ENCODE measurements around the gene ERCC6. TPM values are rescaled to one million over a fixed set of nuclear protein-coding genes. Genes with fewer than 3 reads are reported as not detected.
A peak's percentile ranks its signal among the peaks of the same experiment; 100 is the strongest.

Gene ERCC6
- total RNA-seq, 1 donor from 2014 or later, result 17.2 TPM

DNA sequence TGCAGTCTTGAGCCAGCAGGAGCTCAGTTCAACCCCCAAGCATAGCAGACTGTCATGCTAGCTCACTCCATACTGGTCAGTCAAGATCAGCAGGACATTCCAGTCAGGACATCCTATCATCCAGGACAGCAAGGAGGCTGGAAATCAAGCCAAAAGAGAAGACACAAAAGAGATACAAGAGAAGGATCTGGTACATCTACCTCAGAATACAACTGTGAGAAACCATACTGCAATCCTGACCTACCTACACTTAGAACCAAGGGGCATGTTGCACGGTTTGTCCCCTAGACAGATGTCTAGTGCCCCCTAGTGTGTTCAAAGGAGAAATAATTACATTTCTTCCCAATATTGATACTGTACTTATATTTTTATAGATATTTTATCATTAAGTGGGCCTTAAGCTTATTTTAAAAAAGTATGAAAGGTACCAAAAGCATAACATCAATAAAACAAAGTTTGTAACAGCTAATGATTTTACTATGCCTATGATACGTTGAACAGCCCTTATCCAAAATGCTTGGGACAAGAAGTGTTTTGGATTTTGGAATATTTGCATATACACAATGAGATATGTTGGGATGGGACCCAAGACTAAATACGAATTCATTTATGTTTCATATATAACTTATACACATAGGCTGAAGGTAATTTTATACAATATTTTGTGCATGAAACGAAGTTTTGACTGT is 26.7 kb downstream of the ERCC6 start:
- no peak for DNase-seq

- no peak for DNase-seq
These were observed 29.1 kb downstream of the ERCC6 start for GRCh38 chr10:49509771-49510303.

- DNase-seq, result no peak
These were observed 30.3 kb downstream of the ERCC6 start for GRCh38 chr10:49508654-49509053.

DNA sequence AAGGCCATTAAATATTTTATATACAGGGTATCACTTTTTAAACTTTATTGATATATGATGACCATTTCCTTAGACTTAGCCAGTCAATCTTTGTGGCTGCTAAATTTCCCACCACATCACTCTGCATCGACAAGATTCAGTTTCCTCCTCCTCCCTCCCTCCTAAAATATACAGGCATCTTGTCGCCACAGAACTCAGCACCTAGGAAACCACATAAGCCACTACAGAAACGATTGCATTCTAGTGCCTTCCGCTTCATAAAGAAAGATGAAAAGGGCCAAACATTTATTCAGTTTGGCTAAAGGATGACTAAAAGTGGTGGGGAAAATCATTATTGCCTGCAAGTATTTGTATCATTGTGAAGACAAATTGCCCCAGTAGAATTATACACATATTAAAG is 30.7 kb downstream of the ERCC6 start:
- no peak for DNase-seq

DNA sequence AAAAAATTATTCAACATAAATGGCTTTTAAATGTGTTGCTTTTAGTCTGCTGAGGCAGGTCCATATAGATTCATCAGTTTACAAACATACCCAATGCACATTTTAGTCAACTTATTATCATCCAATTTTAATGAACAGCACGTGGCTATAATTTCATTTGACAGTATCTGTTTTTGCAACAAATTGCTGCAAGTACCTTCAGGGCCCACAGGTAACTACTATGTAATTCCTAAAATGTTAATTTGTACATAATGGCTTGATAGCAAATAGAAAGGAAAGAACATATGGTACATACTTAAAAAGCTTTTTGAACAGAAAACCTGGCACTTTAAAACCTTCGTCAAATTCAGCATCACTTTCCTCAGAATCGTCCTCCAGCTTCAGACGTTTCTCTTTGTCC is 33.3 kb downstream of the ERCC6 start:
- no peak for DNase-seq

- DNase-seq, result no peak
These were observed 33.8 kb downstream of the ERCC6 start for GRCh38 chr10:49505076-49505475.

DNA sequence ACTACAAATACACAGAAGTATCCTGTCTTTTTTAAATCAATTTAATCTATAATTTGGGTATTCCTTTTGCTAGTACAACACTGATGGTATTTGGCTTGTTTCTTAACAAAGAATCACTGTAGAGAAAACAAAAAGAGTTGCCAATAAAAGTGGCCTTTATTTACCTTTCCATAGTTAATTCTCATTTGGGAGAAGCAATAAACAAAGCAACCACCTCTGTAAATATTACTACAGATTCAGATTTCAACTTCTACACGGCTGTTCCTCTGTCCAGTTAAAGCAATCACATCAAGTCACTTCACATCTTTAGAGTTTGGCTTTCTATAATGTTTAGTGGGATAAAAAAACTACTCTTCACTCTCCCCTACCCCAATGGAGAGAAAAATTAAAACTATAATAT is 34.4 kb downstream of the ERCC6 start:
- DNase-seq, result no peak

GRCh38 chr10:49502358-49502757 is 36.6 kb downstream of the ERCC6 start:
- peak; percentile 4 for DNase-seq

GRCh38 chr10:49500412-49500811 is 38.5 kb downstream of the ERCC6 start:
- no peak for DNase-seq

DNA sequence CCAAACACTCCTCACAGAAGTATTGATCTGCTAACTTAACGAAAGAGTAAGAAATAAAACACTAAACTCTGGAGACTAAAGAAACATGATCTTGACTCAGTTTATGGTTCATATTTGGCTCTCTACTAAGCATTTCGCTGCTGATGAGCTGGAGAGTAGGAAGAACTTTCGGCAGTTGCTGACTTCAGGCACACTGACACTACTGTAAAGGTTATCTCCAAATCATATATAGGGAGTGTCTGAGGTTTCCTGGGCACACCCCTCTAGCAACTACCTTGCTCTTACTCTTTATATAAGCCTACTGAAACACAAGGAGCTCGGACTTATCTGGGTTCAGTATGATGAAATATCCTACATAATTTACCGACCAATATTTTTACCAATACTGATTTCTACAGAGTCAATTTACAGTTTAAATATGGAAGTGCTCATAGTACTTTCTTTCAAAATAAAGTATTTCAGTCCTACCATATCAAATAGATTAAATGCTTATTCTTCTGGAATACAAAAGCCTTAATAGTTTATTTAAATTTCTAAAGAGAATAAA is 39.5 kb downstream of the ERCC6 start:
- no peak for DNase-seq

DNA sequence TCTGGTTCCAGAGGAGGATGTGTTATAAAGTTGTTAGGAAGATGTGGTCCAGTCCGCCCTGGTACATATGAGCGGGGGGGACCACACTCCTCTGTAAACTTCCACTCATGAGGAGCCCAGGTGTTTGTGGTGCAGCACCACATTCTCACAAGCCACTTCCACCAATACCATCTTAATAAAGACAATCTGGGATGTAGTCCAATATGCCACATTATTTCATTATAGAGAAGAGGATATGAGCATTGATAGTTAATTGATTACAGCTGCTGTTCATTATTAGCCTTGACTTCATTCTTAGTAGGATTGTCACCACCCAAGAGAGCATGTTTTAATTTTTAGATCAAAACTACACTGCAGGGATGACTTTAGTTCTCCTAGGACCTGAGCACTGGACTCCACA is 40.5 kb downstream of the ERCC6 start:
- no peak for DNase-seq

DNA sequence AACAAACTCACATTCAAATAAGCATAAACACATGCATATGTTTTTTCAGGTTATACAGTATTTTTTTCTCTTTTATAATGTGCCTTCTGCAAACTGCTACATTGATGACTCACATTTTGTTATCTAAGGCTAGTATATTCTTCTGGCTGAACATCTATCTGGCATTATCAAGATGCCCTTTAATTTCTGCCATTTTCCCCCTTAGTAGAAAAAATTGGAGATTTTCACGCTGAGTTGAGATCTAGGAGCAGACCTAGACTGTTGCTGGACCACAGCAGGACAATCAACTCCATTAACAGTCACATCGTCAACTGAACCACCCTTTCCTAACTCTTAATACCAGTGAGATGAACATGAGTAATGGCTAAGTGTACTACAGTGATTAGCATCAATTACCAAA is 41.6 kb downstream of the ERCC6 start:
- DNase-seq, result no peak

DNA sequence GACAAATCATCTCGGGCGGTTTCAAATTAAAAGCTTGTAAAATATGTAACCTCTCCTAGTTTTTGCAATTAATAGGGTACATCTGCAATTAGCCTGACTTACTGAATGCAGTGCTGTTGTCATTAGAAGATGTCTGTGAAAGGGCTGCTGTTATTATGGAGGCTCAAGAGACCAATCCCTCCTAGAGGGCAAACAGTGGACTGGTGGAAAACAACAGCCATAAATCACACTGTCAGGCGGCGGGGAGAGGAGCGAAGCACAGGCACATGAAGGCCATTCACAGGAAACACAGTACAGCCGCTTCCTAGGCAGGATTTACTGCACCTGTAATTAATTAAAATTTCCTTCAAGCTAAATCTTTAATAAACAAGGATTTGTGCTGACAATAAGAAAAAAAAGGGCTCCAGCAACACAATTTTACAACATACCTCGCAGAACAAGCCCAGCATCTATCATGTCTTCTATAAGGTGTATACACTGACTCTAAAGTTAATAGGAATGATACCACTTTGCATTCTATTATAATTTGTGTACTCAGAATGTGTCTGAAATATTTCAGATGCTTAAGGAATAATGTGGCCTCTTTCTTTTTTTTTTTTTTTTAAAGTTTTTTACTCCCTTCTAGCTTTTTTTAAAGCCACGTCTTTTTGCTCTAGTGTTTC is 50.7 kb downstream of the ERCC6 start:
- no peak for DNase-seq

DNA sequence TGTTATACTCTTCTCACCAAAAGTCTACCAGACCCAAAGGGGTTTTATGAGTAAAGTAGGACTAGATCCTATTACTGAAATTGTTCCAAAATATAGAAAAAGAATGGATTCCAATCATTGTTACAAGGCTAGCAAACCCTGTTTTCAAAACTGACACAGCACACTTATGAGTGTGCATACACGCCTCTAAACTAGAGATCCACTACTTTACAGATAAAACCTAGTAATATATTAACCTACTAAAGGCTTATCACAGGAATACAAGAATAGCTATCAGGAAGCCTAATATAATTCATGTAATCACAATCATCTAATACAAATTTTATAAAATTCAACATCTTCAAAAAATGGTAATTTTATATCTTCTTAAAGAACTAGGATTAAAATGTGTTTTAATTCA is 52.2 kb downstream of the ERCC6 start:
- DNase-seq, result no peak

DNA sequence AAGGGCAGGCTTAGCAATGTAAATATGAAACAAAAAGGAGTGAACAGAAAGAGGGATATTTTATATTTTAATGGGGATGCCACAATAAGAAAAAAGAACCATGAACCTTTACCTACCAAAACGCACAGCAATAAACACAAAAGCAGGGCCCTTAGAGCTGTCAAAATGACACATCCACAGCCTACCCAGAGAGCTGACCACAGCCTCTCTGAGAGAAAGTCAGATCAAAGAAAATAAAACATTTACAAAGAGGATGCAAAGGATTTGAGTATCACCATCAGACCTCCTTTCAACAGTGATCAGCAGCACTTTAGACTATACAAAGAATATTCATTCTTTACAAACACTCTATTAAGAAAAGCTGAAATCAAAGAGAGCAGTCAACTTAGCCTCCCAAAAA is 52.9 kb downstream of the ERCC6 start:
- DNase-seq, result no peak

GRCh38 chr10:49484486-49485235 is 54.3 kb downstream of the ERCC6 start:
- no peak for DNase-seq

DNA sequence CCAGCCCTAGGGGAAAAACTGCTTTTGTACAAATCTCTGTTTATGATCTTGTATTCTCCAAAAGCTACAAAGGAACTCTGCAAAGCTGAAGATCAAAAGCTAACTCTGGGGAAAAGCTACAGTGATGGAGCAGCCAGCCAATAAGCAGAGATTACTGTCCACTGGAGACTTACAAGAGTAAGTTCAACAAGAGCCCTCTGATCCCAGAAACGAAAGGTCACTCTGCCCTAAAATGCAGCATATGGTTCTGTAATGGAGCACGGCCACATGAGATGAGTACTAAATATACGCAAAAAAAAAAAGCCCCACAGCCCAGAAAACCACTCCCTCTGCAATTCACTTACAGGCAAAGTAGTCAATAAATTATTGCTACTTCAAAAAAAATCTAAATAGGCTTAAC is 60.1 kb downstream of the ERCC6 start:
- peak; percentile 29 for DNase-seq

DNA sequence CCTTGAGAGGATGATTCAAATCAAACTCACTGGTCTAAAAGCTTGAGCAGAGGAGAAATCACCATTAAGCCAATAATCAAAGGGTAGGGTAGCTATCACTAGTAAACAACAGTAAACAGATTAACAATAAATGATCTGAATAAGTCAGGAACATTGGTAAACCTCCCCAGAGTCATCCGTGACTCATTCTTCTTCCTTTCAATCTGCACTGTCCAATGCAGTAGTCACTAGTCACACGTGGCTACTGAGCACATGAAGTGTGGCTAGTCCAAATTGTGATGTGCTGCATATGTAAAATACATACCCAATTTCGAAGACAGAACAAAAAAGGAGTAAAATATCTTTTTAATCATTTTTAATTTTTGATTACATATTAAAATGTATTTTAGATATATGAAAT is 64.0 kb downstream of the ERCC6 start:
- DNase-seq, result no peak

- DNase-seq, result no peak
These were observed 67.4 kb downstream of the ERCC6 start for GRCh38 chr10:49471532-49471931.

DNA sequence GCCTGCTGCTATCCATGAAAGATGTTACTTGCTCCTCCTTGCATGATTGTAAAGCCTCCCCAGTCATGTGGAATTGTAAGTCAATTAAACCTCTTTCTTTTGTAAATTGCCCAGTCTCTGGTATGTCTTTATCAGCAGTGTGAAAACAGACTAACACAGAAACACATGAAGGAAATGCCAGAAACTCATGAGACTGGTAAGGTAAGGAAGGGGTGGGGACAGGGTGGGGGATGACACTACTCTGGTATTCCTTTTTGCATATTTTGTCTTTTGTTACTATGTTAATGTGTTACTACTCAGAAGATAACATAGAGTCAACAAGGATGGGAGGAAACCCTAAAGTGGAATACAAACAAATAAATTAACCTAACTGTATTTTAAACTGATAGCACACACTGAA is 73.2 kb downstream of the ERCC6 start:
- no peak for DNase-seq
